WTC11 (cell line): Measurements from ENCODE around the gene ENO2. TPM values are rescaled to one million over a fixed set of nuclear protein-coding genes. Genes with fewer than 3 reads are reported as not detected.

Experiments used
- ATF1 ChIP-seq: sonication (generic); formaldehyde crosslinking; IDR thresholded peaks from 2 replicates; pipeline ENCODE4 v1.8.1; 2023; ENCODE audit warnings: mild to moderate bottlenecking, moderate library complexity, missing genetic modification reagents
- ETV6 ChIP-seq: sonication (generic); formaldehyde crosslinking; IDR thresholded peaks from 2 replicates; pipeline ENCODE4 v1.8.1; 2022; ENCODE audit warnings: mild to moderate bottlenecking, missing genetic modification reagents
- FOXJ3 ChIP-seq: sonication (generic); formaldehyde crosslinking; IDR thresholded peaks from 2 replicates; pipeline ENCODE4 v1.9.0; 2021; ENCODE audit warnings: missing genetic modification reagents, mild to moderate bottlenecking, borderline replicate concordance
- GTF2I ChIP-seq: fragments of 250-450 bp; sonication (Bioruptor Pico); conservative IDR thresholded peaks from 2 replicates; pipeline ENCODE4 v1.4.0; 2021; ENCODE audit warnings: mild to moderate bottlenecking
- JUN ChIP-seq: sonication (generic); formaldehyde crosslinking; IDR thresholded peaks from 2 replicates; pipeline ENCODE4 v1.8.0; 2023; ENCODE audit warnings: mild to moderate bottlenecking, missing genetic modification reagents
- KAT7 ChIP-seq: sonication (generic); formaldehyde crosslinking; IDR thresholded peaks from 2 replicates; pipeline ENCODE4 v1.8.1; 2023; ENCODE audit warnings: missing genetic modification reagents, mild to moderate bottlenecking, borderline replicate concordance
- MXD4 ChIP-seq: fragments of 250-450 bp; sonication (Bioruptor Pico); IDR thresholded peaks from 2 replicates; pipeline ENCODE4 v1.8.0; 2021; ENCODE audit warnings: mild to moderate bottlenecking, moderate library complexity, borderline replicate concordance
- MYBL2 ChIP-seq: sonication (generic); formaldehyde crosslinking; IDR thresholded peaks from 2 replicates; pipeline ENCODE4 v1.8.1; 2023; ENCODE audit warnings: mild to moderate bottlenecking, moderate library complexity, missing genetic modification reagents
- NFYB ChIP-seq: sonication (generic); formaldehyde crosslinking; conservative IDR thresholded peaks from 2 replicates; pipeline ENCODE4 v1.8.0; 2022; ENCODE audit warnings: low read depth, missing genetic modification reagents
- NR2C2 ChIP-seq: sonication (generic); formaldehyde crosslinking; IDR thresholded peaks from 2 replicates; pipeline ENCODE4 v1.8.0; 2022; ENCODE audit warnings: mild to moderate bottlenecking, missing genetic modification reagents
- NR3C1 ChIP-seq: sonication (generic); formaldehyde crosslinking; conservative IDR thresholded peaks from 2 replicates; pipeline ENCODE4 v1.8.1; 2023; ENCODE audit warnings: low read depth, mild to moderate bottlenecking, missing genetic modification reagents
- SP1 ChIP-seq: sonication (generic); formaldehyde crosslinking; conservative IDR thresholded peaks from 2 replicates; pipeline ENCODE4 v1.8.1; 2022; ENCODE audit warnings: missing genetic modification reagents
- TEAD1 ChIP-seq: sonication (generic); formaldehyde crosslinking; IDR thresholded peaks from 2 replicates; pipeline ENCODE4 v1.8.0; 2022; ENCODE audit warnings: mild to moderate bottlenecking, missing genetic modification reagents
- TP53 ChIP-seq: sonication (generic); formaldehyde crosslinking; IDR thresholded peaks from 2 replicates; pipeline ENCODE4 v1.8.1; 2023; ENCODE audit warnings: mild to moderate bottlenecking, missing genetic modification reagents
- ZNF138 ChIP-seq: sonication (generic); formaldehyde crosslinking; conservative IDR thresholded peaks from 2 replicates; pipeline ENCODE4 v1.8.1; 2022; ENCODE audit warnings: mild to moderate bottlenecking, moderate library complexity, missing genetic modification reagents
- ZNF232 ChIP-seq: sonication (generic); formaldehyde crosslinking; IDR thresholded peaks from 2 replicates; pipeline ENCODE4 v1.8.0; 2022; ENCODE audit warnings: mild to moderate bottlenecking, missing genetic modification reagents
- ZNF416 ChIP-seq: fragments of 250-450 bp; sonication (Bioruptor Pico); IDR thresholded peaks from 2 replicates; pipeline ENCODE4 v1.9.0; 2021; ENCODE audit warnings: mild to moderate bottlenecking, inconsistent platforms
- ZNF671 ChIP-seq: fragments of 250-450 bp; sonication (Bioruptor Pico); IDR thresholded peaks from 2 replicates; pipeline ENCODE4 v1.8.0; 2021; ENCODE audit warnings: mild to moderate bottlenecking
- total RNA-seq: library from RNA; stranded (reverse); gene quantifications from 3 replicates; pipeline ENCODE4 v1.2.3, GENCODE V29; 2021
- TF ChIP-seq, protein P1 (sequence below): sonication (generic); formaldehyde crosslinking; IDR thresholded peaks from 2 replicates; pipeline ENCODE4 v1.8.1; 2023; ENCODE audit warnings: mild to moderate bottlenecking, missing genetic modification reagents, moderate library complexity
- TF ChIP-seq, protein P2 (sequence below): sonication (generic); formaldehyde crosslinking; IDR thresholded peaks from 2 replicates; pipeline ENCODE4 v1.8.0; 2022; ENCODE audit warnings: mild to moderate bottlenecking, missing genetic modification reagents
- TF ChIP-seq, protein P3 (sequence below): fragments of 250-450 bp; sonication (Bioruptor Pico); IDR thresholded peaks from 2 replicates; pipeline ENCODE4 v2.1.2; 2022; ENCODE audit warnings: mild to moderate bottlenecking, moderate library complexity
- TF ChIP-seq, protein P4 (sequence below): fragments of 250-450 bp; sonication (Bioruptor Pico); IDR thresholded peaks from 2 replicates; pipeline ENCODE4 v1.9.0; 2021; ENCODE audit warnings: mild to moderate bottlenecking, borderline replicate concordance
- TF ChIP-seq, protein P5 (sequence below): sonication (generic); formaldehyde crosslinking; IDR thresholded peaks from 2 replicates; pipeline ENCODE4 v1.8.1; 2023; ENCODE audit warnings: mild to moderate bottlenecking, missing genetic modification reagents, borderline replicate concordance
- TF ChIP-seq, protein P6 (sequence below): sonication (generic); formaldehyde crosslinking; IDR thresholded peaks from 2 replicates; pipeline ENCODE4 v1.8.1; 2022; ENCODE audit warnings: low read depth, missing genetic modification reagents, borderline replicate concordance
- TF ChIP-seq, protein P7 (sequence below): sonication (generic); formaldehyde crosslinking; IDR thresholded peaks from 2 replicates; pipeline ENCODE4 v1.8.1; 2023; ENCODE audit warnings: mild to moderate bottlenecking, missing genetic modification reagents

ENO2 gene
- total RNA-seq, 1 experiment from 2014 or later: 118 TPM

DNA sequence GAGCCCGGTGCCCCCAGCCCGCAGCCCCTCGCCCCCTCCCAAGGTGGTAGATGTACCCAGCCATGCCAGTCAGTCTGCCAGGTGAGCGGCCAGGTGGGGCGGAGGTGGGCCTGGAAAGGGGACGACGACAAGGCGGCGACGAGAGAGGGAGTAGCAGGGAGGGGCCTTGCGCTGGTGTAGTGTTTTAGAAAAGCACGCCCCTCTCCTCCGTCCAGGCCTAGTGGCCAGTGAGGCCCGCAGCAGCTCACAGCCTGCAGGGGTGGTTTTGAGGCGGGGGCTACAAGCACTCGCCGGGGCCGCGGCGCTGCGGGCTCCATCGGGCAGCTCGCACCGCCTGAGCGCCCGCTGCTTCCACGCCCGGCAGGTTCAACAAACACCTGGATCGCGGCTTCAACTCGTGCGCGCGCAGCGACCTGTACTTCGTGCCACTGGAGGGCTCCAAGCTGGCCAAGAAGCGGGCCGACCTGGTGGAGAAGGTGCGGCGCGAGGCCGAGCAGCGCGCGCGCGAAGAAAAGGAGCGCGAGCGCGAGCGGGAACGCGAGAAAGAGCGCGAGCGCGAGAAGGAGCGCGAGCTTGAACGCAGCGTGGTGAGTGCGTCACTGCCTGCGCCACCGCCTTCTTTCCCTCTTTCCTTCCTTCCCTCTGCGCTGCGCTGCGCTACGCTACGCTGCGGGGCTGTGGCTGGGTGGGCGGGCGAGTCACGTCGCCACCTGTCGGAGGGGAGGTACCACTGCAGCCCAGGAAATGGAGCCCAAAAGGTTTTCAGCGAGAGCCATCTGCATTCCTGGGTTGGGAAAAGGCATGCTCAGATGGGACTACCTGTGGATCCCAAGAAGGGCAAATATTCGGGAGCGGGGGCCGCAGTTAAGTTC, 23.3 kb downstream of the ENO2 start (continued):
- TF ChIP-seq ZNF138 (peak; percentile 85; the same call in 1 of the 2 replicates), TP53 (CRISPR knock-in tag) (no peak; the same call in none of the 2 replicates), MYBL2 (CRISPR knock-in tag) (peak; percentile 80), ZNF416 (CRISPR knock-in tag) (peak; percentile 93), NR3C1 (CRISPR knock-in tag) (peak; percentile 83; the same call in 1 of the 2 replicates), NFYB (CRISPR knock-in tag) (peak; percentile 51), ATF1 (CRISPR knock-in tag) (peak; percentile 86; the same call in 1 of the 2 replicates), SP1 (CRISPR knock-in tag) (peak; percentile 93), ETV6 (CRISPR knock-in tag) (peak; percentile 91), ZNF232 (peak; percentile 79), MXD4 (CRISPR knock-in tag) (no peak), NR2C2 (no peak), FOXJ3 (CRISPR knock-in tag) (no peak; the same call in 1 of the 2 replicates), GTF2I (CRISPR knock-in tag) (no peak), TEAD1 (CRISPR knock-in tag) (peak; percentile 84), ZNF671 (CRISPR knock-in tag) (0 out of 2 replicates have a peak, but pooled peaks have one; percentile 15), JUN (CRISPR knock-in tag) (no peak; the same call in 1 of the 2 replicates), KAT7 (CRISPR knock-in tag) (peak; percentile 92; the same call in 1 of the 2 replicates)
- TF ChIP-seq, protein P1, sequence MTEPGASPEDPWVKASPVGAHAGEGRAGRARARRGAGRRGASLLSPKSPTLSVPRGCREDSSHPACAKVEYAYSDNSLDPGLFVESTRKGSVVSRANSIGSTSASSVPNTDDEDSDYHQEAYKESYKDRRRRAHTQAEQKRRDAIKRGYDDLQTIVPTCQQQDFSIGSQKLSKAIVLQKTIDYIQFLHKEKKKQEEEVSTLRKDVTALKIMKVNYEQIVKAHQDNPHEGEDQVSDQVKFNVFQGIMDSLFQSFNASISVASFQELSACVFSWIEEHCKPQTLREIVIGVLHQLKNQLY (CRISPR knock-in tag): peak; percentile 95
- TF ChIP-seq, protein P2, sequence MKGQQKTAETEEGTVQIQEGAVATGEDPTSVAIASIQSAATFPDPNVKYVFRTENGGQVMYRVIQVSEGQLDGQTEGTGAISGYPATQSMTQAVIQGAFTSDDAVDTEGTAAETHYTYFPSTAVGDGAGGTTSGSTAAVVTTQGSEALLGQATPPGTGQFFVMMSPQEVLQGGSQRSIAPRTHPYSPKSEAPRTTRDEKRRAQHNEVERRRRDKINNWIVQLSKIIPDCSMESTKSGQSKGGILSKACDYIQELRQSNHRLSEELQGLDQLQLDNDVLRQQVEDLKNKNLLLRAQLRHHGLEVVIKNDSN: peak; percentile 65; the same call in 1 of the 2 replicates
- TF ChIP-seq, protein P3, sequence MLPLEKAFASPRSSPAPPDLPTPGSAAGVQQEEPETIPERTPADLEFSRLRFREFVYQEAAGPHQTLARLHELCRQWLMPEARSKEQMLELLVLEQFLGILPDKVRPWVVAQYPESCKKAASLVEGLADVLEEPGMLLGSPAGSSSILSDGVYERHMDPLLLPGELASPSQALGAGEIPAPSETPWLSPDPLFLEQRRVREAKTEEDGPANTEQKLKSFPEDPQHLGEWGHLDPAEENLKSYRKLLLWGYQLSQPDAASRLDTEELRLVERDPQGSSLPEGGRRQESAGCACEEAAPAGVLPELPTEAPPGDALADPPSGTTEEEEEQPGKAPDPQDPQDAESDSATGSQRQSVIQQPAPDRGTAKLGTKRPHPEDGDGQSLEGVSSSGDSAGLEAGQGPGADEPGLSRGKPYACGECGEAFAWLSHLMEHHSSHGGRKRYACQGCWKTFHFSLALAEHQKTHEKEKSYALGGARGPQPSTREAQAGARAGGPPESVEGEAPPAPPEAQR (CRISPR knock-in tag): no peak
- TF ChIP-seq, protein P4, sequence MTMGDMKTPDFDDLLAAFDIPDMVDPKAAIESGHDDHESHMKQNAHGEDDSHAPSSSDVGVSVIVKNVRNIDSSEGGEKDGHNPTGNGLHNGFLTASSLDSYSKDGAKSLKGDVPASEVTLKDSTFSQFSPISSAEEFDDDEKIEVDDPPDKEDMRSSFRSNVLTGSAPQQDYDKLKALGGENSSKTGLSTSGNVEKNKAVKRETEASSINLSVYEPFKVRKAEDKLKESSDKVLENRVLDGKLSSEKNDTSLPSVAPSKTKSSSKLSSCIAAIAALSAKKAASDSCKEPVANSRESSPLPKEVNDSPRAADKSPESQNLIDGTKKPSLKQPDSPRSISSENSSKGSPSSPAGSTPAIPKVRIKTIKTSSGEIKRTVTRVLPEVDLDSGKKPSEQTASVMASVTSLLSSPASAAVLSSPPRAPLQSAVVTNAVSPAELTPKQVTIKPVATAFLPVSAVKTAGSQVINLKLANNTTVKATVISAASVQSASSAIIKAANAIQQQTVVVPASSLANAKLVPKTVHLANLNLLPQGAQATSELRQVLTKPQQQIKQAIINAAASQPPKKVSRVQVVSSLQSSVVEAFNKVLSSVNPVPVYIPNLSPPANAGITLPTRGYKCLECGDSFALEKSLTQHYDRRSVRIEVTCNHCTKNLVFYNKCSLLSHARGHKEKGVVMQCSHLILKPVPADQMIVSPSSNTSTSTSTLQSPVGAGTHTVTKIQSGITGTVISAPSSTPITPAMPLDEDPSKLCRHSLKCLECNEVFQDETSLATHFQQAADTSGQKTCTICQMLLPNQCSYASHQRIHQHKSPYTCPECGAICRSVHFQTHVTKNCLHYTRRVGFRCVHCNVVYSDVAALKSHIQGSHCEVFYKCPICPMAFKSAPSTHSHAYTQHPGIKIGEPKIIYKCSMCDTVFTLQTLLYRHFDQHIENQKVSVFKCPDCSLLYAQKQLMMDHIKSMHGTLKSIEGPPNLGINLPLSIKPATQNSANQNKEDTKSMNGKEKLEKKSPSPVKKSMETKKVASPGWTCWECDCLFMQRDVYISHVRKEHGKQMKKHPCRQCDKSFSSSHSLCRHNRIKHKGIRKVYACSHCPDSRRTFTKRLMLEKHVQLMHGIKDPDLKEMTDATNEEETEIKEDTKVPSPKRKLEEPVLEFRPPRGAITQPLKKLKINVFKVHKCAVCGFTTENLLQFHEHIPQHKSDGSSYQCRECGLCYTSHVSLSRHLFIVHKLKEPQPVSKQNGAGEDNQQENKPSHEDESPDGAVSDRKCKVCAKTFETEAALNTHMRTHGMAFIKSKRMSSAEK (CRISPR knock-in tag): peak; percentile 85
- TF ChIP-seq, protein P5, sequence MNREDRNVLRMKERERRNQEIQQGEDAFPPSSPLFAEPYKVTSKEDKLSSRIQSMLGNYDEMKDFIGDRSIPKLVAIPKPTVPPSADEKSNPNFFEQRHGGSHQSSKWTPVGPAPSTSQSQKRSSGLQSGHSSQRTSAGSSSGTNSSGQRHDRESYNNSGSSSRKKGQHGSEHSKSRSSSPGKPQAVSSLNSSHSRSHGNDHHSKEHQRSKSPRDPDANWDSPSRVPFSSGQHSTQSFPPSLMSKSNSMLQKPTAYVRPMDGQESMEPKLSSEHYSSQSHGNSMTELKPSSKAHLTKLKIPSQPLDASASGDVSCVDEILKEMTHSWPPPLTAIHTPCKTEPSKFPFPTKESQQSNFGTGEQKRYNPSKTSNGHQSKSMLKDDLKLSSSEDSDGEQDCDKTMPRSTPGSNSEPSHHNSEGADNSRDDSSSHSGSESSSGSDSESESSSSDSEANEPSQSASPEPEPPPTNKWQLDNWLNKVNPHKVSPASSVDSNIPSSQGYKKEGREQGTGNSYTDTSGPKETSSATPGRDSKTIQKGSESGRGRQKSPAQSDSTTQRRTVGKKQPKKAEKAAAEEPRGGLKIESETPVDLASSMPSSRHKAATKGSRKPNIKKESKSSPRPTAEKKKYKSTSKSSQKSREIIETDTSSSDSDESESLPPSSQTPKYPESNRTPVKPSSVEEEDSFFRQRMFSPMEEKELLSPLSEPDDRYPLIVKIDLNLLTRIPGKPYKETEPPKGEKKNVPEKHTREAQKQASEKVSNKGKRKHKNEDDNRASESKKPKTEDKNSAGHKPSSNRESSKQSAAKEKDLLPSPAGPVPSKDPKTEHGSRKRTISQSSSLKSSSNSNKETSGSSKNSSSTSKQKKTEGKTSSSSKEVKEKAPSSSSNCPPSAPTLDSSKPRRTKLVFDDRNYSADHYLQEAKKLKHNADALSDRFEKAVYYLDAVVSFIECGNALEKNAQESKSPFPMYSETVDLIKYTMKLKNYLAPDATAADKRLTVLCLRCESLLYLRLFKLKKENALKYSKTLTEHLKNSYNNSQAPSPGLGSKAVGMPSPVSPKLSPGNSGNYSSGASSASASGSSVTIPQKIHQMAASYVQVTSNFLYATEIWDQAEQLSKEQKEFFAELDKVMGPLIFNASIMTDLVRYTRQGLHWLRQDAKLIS (CRISPR knock-in tag): peak; percentile 93
- TF ChIP-seq, protein P6, sequence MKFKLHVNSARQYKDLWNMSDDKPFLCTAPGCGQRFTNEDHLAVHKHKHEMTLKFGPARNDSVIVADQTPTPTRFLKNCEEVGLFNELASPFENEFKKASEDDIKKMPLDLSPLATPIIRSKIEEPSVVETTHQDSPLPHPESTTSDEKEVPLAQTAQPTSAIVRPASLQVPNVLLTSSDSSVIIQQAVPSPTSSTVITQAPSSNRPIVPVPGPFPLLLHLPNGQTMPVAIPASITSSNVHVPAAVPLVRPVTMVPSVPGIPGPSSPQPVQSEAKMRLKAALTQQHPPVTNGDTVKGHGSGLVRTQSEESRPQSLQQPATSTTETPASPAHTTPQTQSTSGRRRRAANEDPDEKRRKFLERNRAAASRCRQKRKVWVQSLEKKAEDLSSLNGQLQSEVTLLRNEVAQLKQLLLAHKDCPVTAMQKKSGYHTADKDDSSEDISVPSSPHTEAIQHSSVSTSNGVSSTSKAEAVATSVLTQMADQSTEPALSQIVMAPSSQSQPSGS: no peak
- TF ChIP-seq, protein P7, sequence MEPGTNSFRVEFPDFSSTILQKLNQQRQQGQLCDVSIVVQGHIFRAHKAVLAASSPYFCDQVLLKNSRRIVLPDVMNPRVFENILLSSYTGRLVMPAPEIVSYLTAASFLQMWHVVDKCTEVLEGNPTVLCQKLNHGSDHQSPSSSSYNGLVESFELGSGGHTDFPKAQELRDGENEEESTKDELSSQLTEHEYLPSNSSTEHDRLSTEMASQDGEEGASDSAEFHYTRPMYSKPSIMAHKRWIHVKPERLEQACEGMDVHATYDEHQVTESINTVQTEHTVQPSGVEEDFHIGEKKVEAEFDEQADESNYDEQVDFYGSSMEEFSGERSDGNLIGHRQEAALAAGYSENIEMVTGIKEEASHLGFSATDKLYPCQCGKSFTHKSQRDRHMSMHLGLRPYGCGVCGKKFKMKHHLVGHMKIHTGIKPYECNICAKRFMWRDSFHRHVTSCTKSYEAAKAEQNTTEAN (CRISPR knock-in tag): 0 out of 2 replicates have a peak, but pooled peaks have one; percentile 35
